NCI-H345 (cell line): ENCODE results near the gene MICAL3.

Source experiments
- DNase-seq: peaks from one replicate; lab custom pipeline; 2025; lab: John Stamatoyannopoulos, UW

The MICAL3 gene

GRCh38 chr22:17928391-17928790 is 96.0 kb downstream of the MICAL3 start:
- no peak for DNase-seq

GRCh38 chr22:17927062-17927461 is 97.3 kb downstream of the MICAL3 start:
- no peak for DNase-seq

- DNase-seq, result no peak
These were observed 97.8 kb downstream of the MICAL3 start for GRCh38 chr22:17926516-17926915.

GRCh38 chr22:17925431-17925841 is 98.9 kb downstream of the MICAL3 start:
- no peak for DNase-seq

GRCh38 chr22:17924735-17925364 is 99.5 kb downstream of the MICAL3 start:
- no peak for DNase-seq

GRCh38 chr22:17924076-17924475 is 100.3 kb downstream of the MICAL3 start:
- no peak for DNase-seq

GRCh38 chr22:17922925-17923903 is 101.1 kb downstream of the MICAL3 start:
- DNase-seq, result no peak

GRCh38 chr22:17921871-17922821 is 102.2 kb downstream of the MICAL3 start:
- DNase-seq, result no peak

GRCh38 chr22:17920992-17921650 is 103.2 kb downstream of the MICAL3 start:
- DNase-seq, result no peak

- DNase-seq, result peak; percentile 39
These were observed 104.2 kb downstream of the MICAL3 start for GRCh38 chr22:17920145-17920605.

GRCh38 chr22:17919276-17920144 is 104.9 kb downstream of the MICAL3 start:
- peak; percentile 84 for DNase-seq

GRCh38 chr22:17918840-17919239 is 105.5 kb downstream of the MICAL3 start:
- DNase-seq, result no peak

- no peak for DNase-seq
These were observed 106.8 kb downstream of the MICAL3 start for GRCh38 chr22:17917490-17917983.

GRCh38 chr22:17916226-17916889 is 108.0 kb downstream of the MICAL3 start:
- DNase-seq, result no peak

- DNase-seq, result no peak
These were observed 108.7 kb downstream of the MICAL3 start for GRCh38 chr22:17915676-17916075.

- DNase-seq, result no peak
These were observed 109.2 kb downstream of the MICAL3 start for GRCh38 chr22:17915188-17915587.

- no peak for DNase-seq
These were observed 109.9 kb downstream of the MICAL3 start for GRCh38 chr22:17914474-17914873.

- DNase-seq, result no peak
These were observed 110.5 kb downstream of the MICAL3 start for GRCh38 chr22:17913801-17914347.
